HFF-Myc (cell line): Measurements from ENCODE around the gene RAB6C.
"Not testable (repeated sequence)": the region's sequence is repeated elsewhere in the genome, so short reads cannot be mapped to it uniquely, and the experiment has no call there.

Source experiments
- DNase-seq: peaks from one replicate; pipeline ENCODE4 v3.0.0-alpha.2; 2011; ENCODE audit warnings: low read depth; ENCODE audit errors: extremely low read depth
- H3K4me3 ChIP-seq: replicated peaks from 2 replicates; pipeline ENCODE4 v1.5.1; 2011; ENCODE audit warnings: low read depth, mild to moderate bottlenecking, control low read depth, low read length
- CTCF ChIP-seq: IDR thresholded peaks from 2 replicates; pipeline ENCODE4 v1.5.1; 2012; ENCODE audit warnings: mild to moderate bottlenecking, low read depth, low read length, control low read depth; ENCODE audit errors: missing control alignments

Gene RAB6C

GRCh38 chr2:129945557-129945956, 33.9 kb upstream of the RAB6C start:
- H3K4me3 ChIP-seq, result no peak overlapping the region
- no peak for DNase-seq
- TF ChIP-seq CTCF, result no peak

- not testable (repeated sequence) for H3K4me3 ChIP-seq, DNase-seq
Measured at GRCh38 chr2:129947712-129948111, 31.8 kb upstream of the RAB6C start.

- not testable (repeated sequence) for DNase-seq, H3K4me3 ChIP-seq
Measured at GRCh38 chr2:129956171-129956570, 23.3 kb upstream of the RAB6C start.

- no peak overlapping the region for H3K4me3 ChIP-seq
- no peak for DNase-seq
- TF ChIP-seq CTCF, result no peak
Measured at GRCh38 chr2:129957891-129958290, 21.6 kb upstream of the RAB6C start.

- H3K4me3 ChIP-seq, DNase-seq: not testable (repeated sequence)
Measured at GRCh38 chr2:129958736-129959135, 20.7 kb upstream of the RAB6C start.

GRCh38 chr2:129968605-129969004, 10.9 kb upstream of the RAB6C start:
- not testable (repeated sequence) for DNase-seq

GRCh38 chr2:129975016-129975774, 4.3 kb upstream of the RAB6C start:
- no peak for TF ChIP-seq CTCF
- H3K4me3 ChIP-seq, result no peak overlapping the region
- no peak for DNase-seq

More at GRCh38 chr2:129968605-129969004, 10.9 kb upstream of the RAB6C start:
- H3K4me3 ChIP-seq, result not testable (repeated sequence)

- DNase-seq, result not testable (repeated sequence)
Measured at GRCh38 chr2:129976969-129977368, 2.5 kb upstream of the RAB6C start.

GRCh38 chr2:129977986-129978385, 1.5 kb upstream of the RAB6C start:
- DNase-seq, result no peak
- H3K4me3 ChIP-seq, result no peak overlapping the region
- no peak for TF ChIP-seq CTCF

More at GRCh38 chr2:129976969-129977368, 2.5 kb upstream of the RAB6C start:
- not testable (repeated sequence) for H3K4me3 ChIP-seq

- DNase-seq, result not testable (repeated sequence)
Measured at GRCh38 chr2:129980246-129980645, 780 bp downstream of the RAB6C start.

GRCh38 chr2:129981689-129982088, 2.2 kb downstream of the RAB6C start:
- not testable (repeated sequence) for H3K4me3 ChIP-seq, DNase-seq

More at GRCh38 chr2:129980246-129980645, 780 bp downstream of the RAB6C start:
- not testable (repeated sequence) for H3K4me3 ChIP-seq
